SU-DHL-6 (cell line): Measurements from ENCODE around the gene PLA2G6.

Experiments
- H2AFZ ChIP-seq: fragments of 200-600 bp; sonication (generic); 2 replicates; pipeline ENCODE4 v1.6.1; 2014; ENCODE audit warnings: low read depth, mild to moderate bottlenecking, moderate library complexity, mixed read lengths, antibody characterized with exemption, low read length; ENCODE audit not compliant: severe bottlenecking
- H3F3A ChIP-seq: fragments of 200-600 bp; shearing (Covaris generic); 2 replicates; pipeline ENCODE4 v1.6.0; 2016; ENCODE audit warnings: antibody characterized with exemption, mild to moderate bottlenecking; ENCODE audit not compliant: insufficient read depth
- H3K27ac ChIP-seq: fragments of 200-600 bp; sonication (generic); 2 replicates; pipeline ENCODE4 v1.5.1; 2016; ENCODE audit warnings: low read depth, mild to moderate bottlenecking, low read length, moderate library complexity, mixed read lengths
- H3K27me3 ChIP-seq: fragments of 200-600 bp; sonication (generic), shearing (Covaris generic); 2 replicates; pipeline ENCODE4 v1.6.0; 2014; ENCODE audit warnings: mild to moderate bottlenecking, low read length
- H3K36me3 ChIP-seq: fragments of 200-600 bp; sonication (generic); 2 replicates; pipeline ENCODE4 v1.6.1; 2014; ENCODE audit warnings: mild to moderate bottlenecking, low read length, mixed read lengths
- H3K4me2 ChIP-seq: fragments of 300-600, 200-600 bp; shearing (Covaris generic), sonication (generic); 2 replicates; pipeline ENCODE4 v1.6.0; 2014; ENCODE audit warnings: low read length, low read depth, mild to moderate bottlenecking; ENCODE audit not compliant: poor library complexity, severe bottlenecking
- H3K4me3 ChIP-seq: fragments of 200-600 bp; sonication (generic); 2 replicates; pipeline ENCODE4 v1.5.1; 2014; ENCODE audit warnings: antibody characterized with exemption, low read length, mild to moderate bottlenecking, mixed read lengths; ENCODE audit not compliant: insufficient read depth, poor library complexity, severe bottlenecking
- H3K79me2 ChIP-seq: fragments of 200-600 bp; sonication (generic); 2 replicates; pipeline ENCODE4 v1.6.1; 2014; ENCODE audit warnings: mild to moderate bottlenecking, low read length, moderate library complexity; ENCODE audit not compliant: insufficient read depth
- H3K9ac ChIP-seq: fragments of 200-600 bp; sonication (generic); 2 replicates; pipeline ENCODE4 v1.7.0; 2014; ENCODE audit warnings: mild to moderate bottlenecking, low read length
- H3K9me2 ChIP-seq: fragments of 200-600 bp; sonication (generic); replicated peaks from 2 replicates; pipeline ENCODE4 v1.6.1; 2014; ENCODE audit warnings: low read length; ENCODE audit not compliant: insufficient read depth
- H3K9me3 ChIP-seq: fragments of 200-600 bp; sonication (generic); 2 replicates; pipeline ENCODE4 v1.6.1; 2014; ENCODE audit warnings: low read length, mixed read lengths; ENCODE audit not compliant: insufficient read depth
- H4K20me1 ChIP-seq: fragments of 200-600 bp; sonication (generic); 2 replicates; pipeline ENCODE4 v1.6.1; 2014; ENCODE audit warnings: low read depth, mild to moderate bottlenecking, antibody characterized with exemption, low read length, moderate library complexity, mixed read lengths
- EZH2phosphoT487 ChIP-seq: fragments of 200-600 bp; sonication (generic), shearing (Covaris generic); conservative IDR thresholded peaks from 2 replicates; pipeline ENCODE4 v1.6.1; 2018; ENCODE audit warnings: mild to moderate bottlenecking, antibody characterized with exemption, low read length, moderate library complexity, mixed read lengths
- TF ChIP-seq, protein P1 (sequence below): fragments of 200-600 bp; sonication (generic); IDR thresholded peaks from one replicate; pipeline ENCODE4 v1.5.1; 2017; ENCODE audit warnings: antibody characterized with exemption, mild to moderate bottlenecking, low read length, moderate library complexity; ENCODE audit not compliant: insufficient read depth, poor library complexity, severe bottlenecking

Gene PLA2G6

GRCh38 chr22:38112381-38112780 is 69.2 kb downstream of the PLA2G6 start:
- H3K36me3 ChIP-seq: no peaks in the 10 kb centered on the region
- no peaks in the 10 kb centered on the region for H4K20me1 ChIP-seq
- no peak overlapping the region for H2AFZ ChIP-seq
- no peak overlapping the region for H3K4me3 ChIP-seq
- no peak overlapping the region for H3K4me2 ChIP-seq
- no peaks in the 10 kb centered on the region for H3F3A ChIP-seq
- TF ChIP-seq, protein P1, sequence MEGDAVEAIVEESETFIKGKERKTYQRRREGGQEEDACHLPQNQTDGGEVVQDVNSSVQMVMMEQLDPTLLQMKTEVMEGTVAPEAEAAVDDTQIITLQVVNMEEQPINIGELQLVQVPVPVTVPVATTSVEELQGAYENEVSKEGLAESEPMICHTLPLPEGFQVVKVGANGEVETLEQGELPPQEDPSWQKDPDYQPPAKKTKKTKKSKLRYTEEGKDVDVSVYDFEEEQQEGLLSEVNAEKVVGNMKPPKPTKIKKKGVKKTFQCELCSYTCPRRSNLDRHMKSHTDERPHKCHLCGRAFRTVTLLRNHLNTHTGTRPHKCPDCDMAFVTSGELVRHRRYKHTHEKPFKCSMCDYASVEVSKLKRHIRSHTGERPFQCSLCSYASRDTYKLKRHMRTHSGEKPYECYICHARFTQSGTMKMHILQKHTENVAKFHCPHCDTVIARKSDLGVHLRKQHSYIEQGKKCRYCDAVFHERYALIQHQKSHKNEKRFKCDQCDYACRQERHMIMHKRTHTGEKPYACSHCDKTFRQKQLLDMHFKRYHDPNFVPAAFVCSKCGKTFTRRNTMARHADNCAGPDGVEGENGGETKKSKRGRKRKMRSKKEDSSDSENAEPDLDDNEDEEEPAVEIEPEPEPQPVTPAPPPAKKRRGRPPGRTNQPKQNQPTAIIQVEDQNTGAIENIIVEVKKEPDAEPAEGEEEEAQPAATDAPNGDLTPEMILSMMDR: no peak
- TF ChIP-seq EZH2phosphoT487: no peak
- no peaks in the 10 kb centered on the region for H3K9me2 ChIP-seq
- no peaks in the 10 kb centered on the region for H3K79me2 ChIP-seq
- no peaks in the 10 kb centered on the region for H3K9me3 ChIP-seq
- H3K27ac ChIP-seq: no peak overlapping the region
- no peak overlapping the region for H3K9ac ChIP-seq
- no peaks in the 10 kb centered on the region for H3K27me3 ChIP-seq

- Histone ChIP-seq H3K4me3 (no peak overlapping the region), H3K4me2 (no peak overlapping the region), H3K79me2 (no peaks in the 10 kb centered on the region), H4K20me1 (no peaks in the 10 kb centered on the region), H3K36me3 (no peaks in the 10 kb centered on the region), H3F3A (no peaks in the 10 kb centered on the region), H3K27me3 (no peaks in the 10 kb centered on the region), H3K9me2 (no peaks in the 10 kb centered on the region), H2AFZ (no peak overlapping the region), H3K27ac (no peak overlapping the region), H3K9ac (no peak overlapping the region), H3K9me3 (no peaks in the 10 kb centered on the region)
- TF ChIP-seq EZH2phosphoT487: no peak
- TF ChIP-seq, protein P1: no peak
Observed at GRCh38 chr22:38111925-38112355, 69.7 kb downstream of the PLA2G6 start.

DNA sequence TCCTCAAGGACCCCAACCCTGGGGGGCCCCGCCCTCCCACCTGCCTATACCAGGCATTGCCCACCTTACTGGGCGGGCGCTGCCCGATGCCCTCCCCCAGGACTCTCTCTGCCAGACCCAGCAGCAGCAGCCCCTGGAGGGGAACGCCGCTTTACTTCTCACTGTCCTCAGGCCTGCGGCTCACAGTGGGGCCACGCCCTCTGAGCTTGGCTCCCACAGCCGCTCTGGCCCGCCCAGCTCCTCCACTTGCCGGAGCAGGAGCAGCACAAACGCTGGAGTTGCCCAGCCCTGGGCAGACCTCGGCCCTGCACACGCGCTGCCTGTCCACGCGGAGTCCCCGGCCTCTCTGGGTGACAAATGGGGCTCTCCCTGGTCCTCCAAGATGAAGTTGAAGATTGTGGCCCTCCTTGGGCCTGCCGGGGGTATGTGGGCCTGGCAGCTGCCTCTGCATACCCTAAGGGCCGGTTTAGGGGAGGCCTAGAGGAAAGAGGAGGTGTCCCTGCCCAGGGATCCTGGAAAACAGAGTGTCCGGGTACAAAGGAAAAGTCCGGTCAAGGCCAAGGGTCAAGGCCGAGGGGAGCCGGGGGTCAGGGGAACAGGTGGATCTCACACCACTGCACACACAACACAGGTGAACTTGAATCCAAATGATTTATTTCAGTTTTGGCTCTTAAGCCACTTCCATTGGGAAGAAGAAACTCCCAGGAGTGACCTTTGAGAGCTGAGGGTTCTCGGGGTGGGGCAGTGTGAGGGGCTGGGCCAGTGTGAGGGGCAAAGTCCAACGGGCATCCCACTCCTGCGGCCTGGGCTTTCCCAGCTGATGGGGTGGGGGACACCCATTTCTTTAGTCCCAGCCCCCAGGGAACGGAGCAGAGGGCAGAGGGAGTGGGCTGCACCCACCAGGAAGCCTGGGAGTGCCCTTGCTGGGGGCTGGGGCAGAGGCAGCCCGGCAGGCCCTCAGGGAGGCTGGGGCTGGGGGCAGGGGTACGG is 70.5 kb downstream of the PLA2G6 start:
- H4K20me1 ChIP-seq: no peaks in the 10 kb centered on the region
- H3K4me3 ChIP-seq: no peak overlapping the region
- H3K9me2 ChIP-seq: no peaks in the 10 kb centered on the region
- no peak overlapping the region for H3K27ac ChIP-seq
- H3K27me3 ChIP-seq: no peaks in the 10 kb centered on the region
- H3K9me3 ChIP-seq: no peaks in the 10 kb centered on the region
- no peaks in the 10 kb centered on the region for H3K36me3 ChIP-seq
- no peak overlapping the region for H3K4me2 ChIP-seq
- H3K79me2 ChIP-seq: no peaks in the 10 kb centered on the region
- H3F3A ChIP-seq: no peaks in the 10 kb centered on the region
- TF ChIP-seq EZH2phosphoT487: no peak
- TF ChIP-seq, protein P1: no peak
- H3K9ac ChIP-seq: no peak overlapping the region
- H2AFZ ChIP-seq: no peak overlapping the region
